Hepatocyte (in vitro differentiated cells): ENCODE measurements around the gene RXRA. TPM values are rescaled to one million over a fixed set of nuclear protein-coding genes. Genes with fewer than 3 reads are reported as not detected.

Source experiments
- DNase-seq: peaks from one replicate; pipeline ENCODE4 v3.0.0-alpha.2; 2016; ENCODE audit warnings: low spot score
- H2AFZ ChIP-seq: fragments of 200-600 bp; sonication (generic); 2 replicates; pipeline ENCODE4 v1.6.0; 2016; ENCODE audit warnings: antibody characterized with exemption, mild to moderate bottlenecking
- H3K27ac ChIP-seq: fragments of 200-600 bp; sonication (generic); 2 replicates; pipeline ENCODE4 v1.5.1; 2016; ENCODE audit warnings: mild to moderate bottlenecking
- H3K27me3 ChIP-seq: fragments of 200-600 bp; sonication (generic); 2 replicates; pipeline ENCODE4 v1.6.1; 2016
- H3K36me3 ChIP-seq: fragments of 200-600 bp; sonication (generic); replicated peaks from 2 replicates; pipeline ENCODE4 v1.5.1; 2016; ENCODE audit warnings: low read depth; ENCODE audit not compliant: insufficient read depth
- H3K4me1 ChIP-seq: fragments of 200-600 bp; sonication (generic); 2 replicates; pipeline ENCODE4 v1.5.1; 2016; ENCODE audit warnings: mild to moderate bottlenecking, moderate library complexity; ENCODE audit not compliant: insufficient read depth
- H3K4me2 ChIP-seq: fragments of 200-600 bp; sonication (generic); 2 replicates; pipeline ENCODE4 v1.6.0; 2016
- H3K4me3 ChIP-seq: fragments of 200-600 bp; sonication (generic); 2 replicates; pipeline ENCODE4 v1.5.1; 2016; ENCODE audit warnings: mild to moderate bottlenecking
- H3K79me2 ChIP-seq: fragments of 200-600 bp; sonication (generic); 2 replicates; pipeline ENCODE4 v1.6.0; 2017; ENCODE audit warnings: mild to moderate bottlenecking
- H3K9me2 ChIP-seq: fragments of 200-600 bp; sonication (generic); replicated peaks from 2 replicates; pipeline ENCODE4 v1.6.0; 2017; ENCODE audit warnings: mild to moderate bottlenecking; ENCODE audit not compliant: insufficient read depth
- H3K9me3 ChIP-seq: fragments of 200-600 bp; sonication (generic); 2 replicates; pipeline ENCODE4 v1.5.1; 2016; ENCODE audit warnings: low read depth, mild to moderate bottlenecking
- H4K20me1 ChIP-seq: fragments of 200-600 bp; sonication (generic); 2 replicates; pipeline ENCODE4 v1.6.0; 2016; ENCODE audit warnings: mild to moderate bottlenecking; ENCODE audit not compliant: insufficient read depth, poor library complexity, severe bottlenecking
- EZH2 ChIP-seq: fragments of 200-600 bp; sonication (generic); IDR thresholded peaks from 2 replicates; pipeline ENCODE4 v1.6.1; 2016; ENCODE audit warnings: antibody characterized with exemption, mild to moderate bottlenecking, borderline replicate concordance
- EZH2phosphoT487 ChIP-seq: fragments of 200-600 bp; sonication (generic); IDR thresholded peaks from one replicate; pipeline ENCODE4 v1.6.1; 2018; ENCODE audit warnings: antibody characterized with exemption, mild to moderate bottlenecking, low read depth, moderate library complexity; ENCODE audit not compliant: unreplicated experiment, severe bottlenecking
- WGBS: methylation state at CpG from one replicate; pipeline ENCODE4 v1.1.6; 2016; ENCODE audit warnings: low lambda C conversion rate; ENCODE audit errors: missing lambda C conversion rate; 5-methylcytosine and 5-hydroxymethylcytosine counted together
- polyA plus RNA-seq: library from polyadenylated mRNA; unstranded; fragments of >200 nt; fragmentation: Nextera tagmentation; extraction: Ambion mirVana; gene quantifications from 2 replicates; pipeline ENCODE4 v1.2.1, GENCODE V29; 2016
- total RNA-seq: library from RNA; depleted of rRNA; stranded (reverse); fragments of >200 nt; gene quantifications from 2 replicates; pipeline ENCODE4 v1.2.3, GENCODE V29; 2014
- TF ChIP-seq, protein P1 (sequence below): fragments of 200-600 bp; sonication (generic); IDR thresholded peaks from 2 replicates; pipeline ENCODE4 v1.5.1; 2016; ENCODE audit warnings: antibody characterized with exemption, mild to moderate bottlenecking; ENCODE audit not compliant: poor library complexity

Gene RXRA
- total and polyA plus RNA-seq, 2 experiments from 2014 or later: 35.9 to 41.6 TPM

DNA sequence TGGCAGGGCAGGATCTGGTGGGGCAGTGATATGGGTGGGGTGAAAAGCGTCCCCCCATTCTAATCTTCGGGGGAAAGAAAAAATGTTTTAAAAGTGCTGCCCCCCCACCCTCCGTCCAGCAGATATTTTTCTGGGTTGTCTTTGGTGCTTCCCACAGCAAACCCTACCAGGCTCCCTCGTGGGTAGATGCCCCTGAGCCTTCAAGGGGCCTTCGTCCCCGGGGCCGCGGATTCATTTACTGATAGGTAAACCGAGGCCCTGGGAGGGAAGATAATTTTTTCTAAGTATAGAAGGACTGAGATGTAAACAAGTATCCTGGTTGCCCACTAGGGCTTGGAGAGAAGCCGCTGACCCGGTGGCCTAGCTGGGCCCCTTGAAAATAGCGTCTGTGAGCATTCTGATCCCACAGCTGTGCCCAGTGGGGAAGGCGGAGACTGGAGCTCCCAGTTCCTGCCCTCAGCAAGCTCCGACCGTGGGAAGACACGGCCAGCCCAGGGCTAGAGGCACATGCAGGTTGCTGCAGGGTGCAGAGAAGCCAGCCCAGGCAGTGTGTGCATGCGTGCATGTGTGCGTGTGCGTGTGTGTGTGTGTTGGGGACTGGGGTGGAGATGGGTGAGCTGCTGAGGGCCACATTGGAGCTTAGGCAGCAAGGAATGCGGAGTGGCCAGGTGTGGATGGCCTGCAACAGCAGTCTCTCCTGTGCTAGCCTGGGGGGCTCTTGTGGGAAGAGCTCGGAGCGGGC is 6.0 kb upstream of the RXRA start:
- Histone ChIP-seq H3K4me3 (no peak overlapping the region), H2AFZ (no peak overlapping the region), H3K27ac (peak overlapping the region; percentile 2), H3K4me1 (peaks cover 52% of the 10 kb centered on the region), H3K79me2 (no peaks in the 10 kb centered on the region), H3K36me3 (no peaks in the 10 kb centered on the region), H3K27me3 (no peaks in the 10 kb centered on the region), H3K4me2 (peak overlapping the region; percentile 40), H4K20me1 (no peaks in the 10 kb centered on the region), H3K9me2 (no peaks in the 10 kb centered on the region), H3K9me3 (no peaks in the 10 kb centered on the region)
- WGBS: 73% methylated on average over 22 of the region's 22 CpGs
- TF ChIP-seq EZH2phosphoT487 (no peak), EZH2 (no peak)
- TF ChIP-seq, protein P1, sequence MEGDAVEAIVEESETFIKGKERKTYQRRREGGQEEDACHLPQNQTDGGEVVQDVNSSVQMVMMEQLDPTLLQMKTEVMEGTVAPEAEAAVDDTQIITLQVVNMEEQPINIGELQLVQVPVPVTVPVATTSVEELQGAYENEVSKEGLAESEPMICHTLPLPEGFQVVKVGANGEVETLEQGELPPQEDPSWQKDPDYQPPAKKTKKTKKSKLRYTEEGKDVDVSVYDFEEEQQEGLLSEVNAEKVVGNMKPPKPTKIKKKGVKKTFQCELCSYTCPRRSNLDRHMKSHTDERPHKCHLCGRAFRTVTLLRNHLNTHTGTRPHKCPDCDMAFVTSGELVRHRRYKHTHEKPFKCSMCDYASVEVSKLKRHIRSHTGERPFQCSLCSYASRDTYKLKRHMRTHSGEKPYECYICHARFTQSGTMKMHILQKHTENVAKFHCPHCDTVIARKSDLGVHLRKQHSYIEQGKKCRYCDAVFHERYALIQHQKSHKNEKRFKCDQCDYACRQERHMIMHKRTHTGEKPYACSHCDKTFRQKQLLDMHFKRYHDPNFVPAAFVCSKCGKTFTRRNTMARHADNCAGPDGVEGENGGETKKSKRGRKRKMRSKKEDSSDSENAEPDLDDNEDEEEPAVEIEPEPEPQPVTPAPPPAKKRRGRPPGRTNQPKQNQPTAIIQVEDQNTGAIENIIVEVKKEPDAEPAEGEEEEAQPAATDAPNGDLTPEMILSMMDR: no peak
- DNase-seq: peak; percentile 48

DNA sequence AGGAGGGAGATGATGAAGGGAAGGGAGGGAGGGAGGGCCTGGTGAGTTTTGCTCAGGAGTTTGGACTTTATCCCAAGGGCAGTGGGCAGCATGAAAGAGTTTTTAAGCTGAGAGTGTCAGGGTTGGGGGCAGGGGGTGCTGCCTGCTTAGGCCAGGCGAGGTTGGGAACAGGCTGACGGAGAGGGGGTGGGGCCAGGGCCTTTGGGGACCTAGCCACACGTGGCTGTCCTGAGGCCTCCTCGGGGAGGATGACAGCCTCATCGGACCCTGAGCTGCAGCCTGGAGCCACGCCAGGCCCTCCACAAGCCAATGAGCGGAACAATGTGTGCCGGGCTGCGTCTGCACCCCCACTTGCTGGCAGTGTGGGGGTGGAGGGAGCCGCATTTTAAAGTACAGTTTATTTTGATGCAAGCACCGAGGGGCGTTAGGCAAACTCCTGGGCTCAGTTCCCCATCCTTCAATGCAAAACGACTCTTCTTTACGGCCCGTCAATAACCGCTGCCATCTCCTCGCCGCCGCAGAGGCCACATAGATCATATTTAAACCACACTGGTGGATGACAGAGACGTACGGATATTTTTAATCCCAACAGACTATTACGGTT is 5.3 kb upstream of the RXRA start:
- Histone ChIP-seq H2AFZ (no peak overlapping the region), H3K36me3 (no peaks in the 10 kb centered on the region), H3K9me2 (no peaks in the 10 kb centered on the region), H3K79me2 (peaks cover 2% of the 10 kb centered on the region), H3K4me2 (peak overlapping the region; percentile 40), H3K9me3 (no peaks in the 10 kb centered on the region), H3K4me1 (peaks cover 52% of the 10 kb centered on the region), H3K27ac (peak overlapping the region; percentile 2), H3K27me3 (no peaks in the 10 kb centered on the region), H4K20me1 (no peaks in the 10 kb centered on the region), H3K4me3 (no peak overlapping the region)
- TF ChIP-seq EZH2phosphoT487 (no peak), EZH2 (no peak)
- TF ChIP-seq, protein P1: no peak
- 44% methylated on average over 22 of the region's 22 CpGs for WGBS
- peak; percentile 74 for DNase-seq

DNA sequence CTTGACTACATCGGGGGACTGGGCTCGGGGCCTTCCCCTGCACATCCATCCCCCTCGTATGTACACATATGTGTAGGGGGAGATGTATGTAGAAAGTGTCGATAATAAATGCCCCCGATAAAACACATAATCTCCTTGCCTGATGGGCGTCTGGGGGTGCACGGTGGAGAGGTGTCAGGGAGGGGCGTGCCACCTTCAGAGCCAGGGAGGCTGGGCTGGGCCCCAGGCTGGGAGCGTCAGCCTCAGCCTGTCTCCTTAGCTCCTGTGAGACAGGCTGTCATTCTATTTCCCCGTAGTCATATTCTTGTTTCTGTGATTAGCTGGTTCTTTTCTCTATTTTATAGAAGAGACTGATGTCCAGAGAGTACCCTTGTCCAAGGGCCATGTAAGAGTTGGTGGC is 4.7 kb upstream of the RXRA start:
- DNase-seq: no peak
- peaks cover 51% of the 10 kb centered on the region for H3K4me1 ChIP-seq
- peak overlapping the region; percentile 40 for H3K4me2 ChIP-seq
- no peaks in the 10 kb centered on the region for H3K36me3 ChIP-seq
- no peaks in the 10 kb centered on the region for H4K20me1 ChIP-seq
- TF ChIP-seq EZH2phosphoT487 (no peak), EZH2 (no peak)
- TF ChIP-seq, protein P1: no peak
- H3K27ac ChIP-seq: peak overlapping the region; percentile 2
- no peak overlapping the region for H2AFZ ChIP-seq
- H3K27me3 ChIP-seq: no peaks in the 10 kb centered on the region
- H3K4me3 ChIP-seq: no peak overlapping the region
- peaks cover 2% of the 10 kb centered on the region for H3K79me2 ChIP-seq
- 78% methylated on average over 10 of the region's 10 CpGs for WGBS
- no peaks in the 10 kb centered on the region for H3K9me2 ChIP-seq
- no peaks in the 10 kb centered on the region for H3K9me3 ChIP-seq
